DMS 273 (cell line): ENCODE measurements around the gene DYRK1B.
"Not testable (repeated sequence)": the region's sequence is repeated elsewhere in the genome, so short reads cannot be mapped to it uniquely, and the experiment has no call there.

ENCODE experiments used
- DNase-seq: peaks from one replicate; lab custom pipeline; 2025; ENCODE audit not compliant: unreplicated experiment; lab: John Stamatoyannopoulos, UW

Gene DYRK1B

DNA sequence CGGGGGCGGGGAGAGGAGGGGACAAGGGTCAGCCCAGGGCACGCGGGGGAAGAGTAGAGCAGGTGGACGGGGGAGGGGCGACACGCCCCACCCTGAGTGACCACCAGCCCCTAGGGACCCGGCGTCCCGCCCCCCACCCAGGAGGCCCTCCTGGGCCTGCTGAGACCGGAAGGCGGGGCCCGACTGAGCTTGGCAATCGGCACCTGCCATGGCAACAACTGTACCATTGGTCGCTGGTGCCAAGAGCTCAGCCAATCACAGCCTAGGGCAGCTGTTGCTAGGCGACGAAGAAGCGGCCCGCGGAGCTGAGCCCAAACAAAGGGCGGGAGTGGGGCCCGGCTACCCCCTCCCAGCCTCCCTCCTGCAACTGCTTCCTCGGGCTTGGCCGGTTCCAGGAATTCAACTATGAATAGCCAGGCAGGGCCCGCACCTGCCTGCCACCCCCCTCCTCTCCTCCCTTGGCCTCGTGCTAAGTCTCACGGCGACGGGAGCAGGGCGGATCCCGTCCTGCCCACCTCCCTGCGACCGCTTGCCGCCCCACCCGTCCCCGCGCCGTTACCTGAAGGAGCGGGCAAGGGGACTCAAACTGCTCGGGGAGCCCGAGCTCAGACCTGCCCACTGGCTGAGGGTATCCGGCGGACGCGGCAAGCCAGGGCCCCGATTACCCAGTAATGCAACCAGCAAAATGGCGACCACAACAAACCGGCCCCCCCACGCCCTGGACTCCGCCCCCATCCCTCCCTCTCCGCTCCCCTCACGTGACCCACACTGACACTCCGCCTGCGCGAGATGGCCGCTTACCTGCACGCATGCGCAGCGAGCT lies at the start of gene DYRK1B:
TSS of gene DYRK1B (minus strand) at position 699 of the 823 bp plus-strand sequence. CDS start 2,295 bp downstream, outside the sequence.
- DNase-seq = peak; percentile 99

GRCh38 chr19:39882645-39883044 lies 48.7 kb upstream of the DYRK1B start:
- not testable (repeated sequence) for DNase-seq

GRCh38 chr19:39881495-39882110 lies 47.6 kb upstream of the DYRK1B start:
- DNase-seq = peak; percentile 72

DNA sequence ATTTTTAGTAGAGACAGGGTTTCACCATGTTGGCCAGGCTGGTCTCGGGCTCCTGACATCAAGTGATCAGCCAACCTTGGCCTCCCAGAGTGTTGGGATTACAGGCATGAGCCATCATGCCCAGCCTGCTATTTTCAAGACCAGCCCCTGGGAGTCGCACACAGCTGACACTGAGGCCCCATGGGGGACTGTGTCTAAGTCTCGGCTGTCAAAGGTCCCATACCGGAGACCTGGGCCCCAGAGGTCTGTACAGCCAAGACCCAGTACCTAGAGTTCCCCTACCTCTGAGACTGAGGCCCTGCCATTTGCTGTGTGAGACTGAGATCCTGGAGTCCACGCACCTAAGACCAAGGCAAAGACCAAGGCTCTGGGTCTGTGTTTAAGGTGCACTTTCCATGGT lies 46.3 kb upstream of the DYRK1B start:
- not testable (repeated sequence) for DNase-seq

DNA sequence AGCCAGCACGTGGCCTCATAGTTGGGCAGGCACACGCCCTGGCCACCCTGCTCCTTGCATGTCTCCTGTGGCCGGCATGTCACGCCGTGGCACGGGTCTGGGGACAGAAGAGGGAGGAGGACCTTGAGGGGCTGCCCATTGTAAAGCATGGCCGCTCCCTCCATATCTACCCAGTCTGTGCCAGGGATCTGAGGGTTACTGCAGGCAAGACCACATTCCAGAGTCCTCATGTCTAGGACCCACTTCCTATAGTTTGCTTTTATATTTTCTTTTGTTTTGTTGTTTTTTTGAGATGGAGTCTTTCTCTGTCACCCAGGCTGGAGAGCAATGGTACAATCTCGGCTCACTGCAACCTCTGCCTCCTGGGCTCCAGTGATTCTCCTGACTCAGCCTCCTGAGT lies 45.8 kb upstream of the DYRK1B start:
- DNase-seq = not testable (repeated sequence)

DNA sequence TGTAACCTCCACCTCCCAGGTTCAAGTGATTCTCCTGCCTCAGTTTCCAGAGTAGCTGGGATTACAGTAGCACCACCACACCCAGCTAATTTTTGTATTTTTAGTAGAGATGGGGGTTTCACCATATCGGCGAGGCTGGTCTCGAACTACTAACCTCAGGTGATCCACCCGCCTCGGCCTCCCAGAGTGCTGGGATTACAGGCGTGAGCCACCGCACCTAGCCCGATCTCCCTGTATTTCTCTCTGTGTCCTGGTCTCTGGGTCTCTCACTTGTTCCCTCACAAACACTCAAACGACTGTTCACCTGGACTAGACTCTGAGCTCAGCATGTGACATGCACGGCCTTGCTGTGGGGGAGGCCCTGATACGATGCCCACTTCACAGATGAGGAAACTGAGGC lies 44.9 kb upstream of the DYRK1B start:
- not testable (repeated sequence) for DNase-seq

DNA sequence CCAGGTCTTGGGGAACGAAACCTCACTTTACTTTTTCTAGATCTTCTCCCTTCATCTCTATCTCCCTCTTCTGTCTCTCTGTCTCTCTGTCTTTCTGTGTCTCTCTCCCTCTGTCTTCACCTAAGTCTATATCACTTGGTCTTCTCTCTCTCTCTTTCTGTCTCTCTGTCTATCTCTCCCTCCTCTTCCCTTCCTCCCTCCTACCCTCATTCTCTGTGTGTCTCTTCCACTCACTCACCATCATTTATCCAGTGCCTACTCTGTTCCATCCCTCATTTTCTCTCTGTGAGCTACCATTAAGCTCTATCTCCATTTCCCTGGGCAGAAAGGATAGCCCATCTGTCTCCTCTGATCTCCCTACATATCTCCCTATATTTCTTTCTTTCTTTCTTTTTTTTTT lies 44.4 kb upstream of the DYRK1B start:
- DNase-seq = no peak

- not testable (repeated sequence) for DNase-seq
These were observed 44.0 kb upstream of the DYRK1B start for GRCh38 chr19:39877982-39878381.

GRCh38 chr19:39877488-39877887 lies 43.5 kb upstream of the DYRK1B start:
- DNase-seq = peak; percentile 27

- DNase-seq = not testable (repeated sequence)
These were observed 42.5 kb upstream of the DYRK1B start for GRCh38 chr19:39876486-39876885.

- not testable (repeated sequence) for DNase-seq
These were observed 41.5 kb upstream of the DYRK1B start for GRCh38 chr19:39875401-39875864.

DNA sequence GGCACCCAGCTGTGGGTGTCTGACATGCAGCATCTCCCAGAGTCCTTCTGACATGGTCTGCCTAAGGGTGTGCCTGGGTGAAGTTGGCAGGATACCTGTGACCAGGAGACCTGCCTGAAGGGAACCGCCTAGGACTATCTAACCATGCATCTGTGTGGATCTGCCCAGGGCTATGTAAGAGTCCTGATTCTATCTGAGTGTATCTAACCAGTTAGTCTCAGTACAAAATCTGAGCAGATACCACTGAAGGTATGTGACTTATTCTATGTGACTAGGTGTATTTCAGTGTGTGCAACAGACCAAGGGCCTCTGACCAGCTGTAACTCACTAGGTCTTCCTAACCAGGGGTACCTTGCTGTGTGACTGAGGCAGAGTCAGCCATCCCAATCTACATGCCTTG lies 40.4 kb upstream of the DYRK1B start:
- no peak for DNase-seq

- no peak for DNase-seq
These were observed 39.4 kb upstream of the DYRK1B start for GRCh38 chr19:39873385-39873784.

GRCh38 chr19:39871886-39872866 lies 38.2 kb upstream of the DYRK1B start:
- DNase-seq = no peak

GRCh38 chr19:39871362-39871761 lies 37.4 kb upstream of the DYRK1B start:
- no peak for DNase-seq

DNA sequence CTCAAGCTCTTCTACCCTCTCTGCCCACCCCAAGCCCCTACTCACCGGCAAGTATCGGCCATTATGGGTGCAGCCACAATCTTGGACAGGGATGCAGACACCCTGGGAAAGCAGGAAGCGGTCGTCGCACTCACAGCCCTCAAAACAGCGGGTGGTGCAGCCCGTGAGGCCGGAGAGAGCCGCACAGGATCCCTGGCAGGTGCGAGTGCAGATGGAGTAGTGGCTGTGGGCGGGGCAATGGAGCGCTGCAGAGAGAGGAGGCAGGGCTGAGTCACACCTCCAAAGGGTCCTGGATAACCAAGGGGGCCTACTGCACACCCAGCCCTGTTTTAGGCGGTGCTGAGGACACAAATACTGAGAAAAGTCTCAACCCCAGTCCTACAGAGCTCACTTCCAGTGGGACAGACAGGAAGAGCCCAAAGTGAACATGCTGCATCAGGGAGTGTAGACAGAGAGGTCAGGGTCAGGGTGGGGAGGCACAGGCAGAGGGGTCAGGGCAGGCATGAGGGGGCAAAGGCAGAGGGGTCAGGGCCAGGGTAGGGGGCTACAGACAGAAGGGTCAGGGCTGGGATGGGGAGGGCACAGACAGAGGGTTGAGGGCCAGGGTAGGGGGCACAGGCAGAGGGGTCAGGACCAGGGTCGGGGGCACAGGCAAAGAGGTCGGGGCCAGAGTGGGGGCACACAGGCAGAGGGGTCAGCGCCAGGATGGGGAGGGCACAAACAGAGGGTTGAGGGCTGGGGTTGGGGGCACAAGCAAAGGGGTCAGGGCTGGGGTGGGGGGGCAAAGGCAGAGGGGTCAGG lies 36.4 kb upstream of the DYRK1B start:
- DNase-seq = peak; percentile 71

- DNase-seq = no peak
These were observed 34.0 kb upstream of the DYRK1B start for GRCh38 chr19:39867952-39868351.

- DNase-seq = no peak
These were observed 33.2 kb upstream of the DYRK1B start for GRCh38 chr19:39867133-39867532.

- DNase-seq = no peak
These were observed 32.0 kb upstream of the DYRK1B start for GRCh38 chr19:39865953-39866352.

- no peak for DNase-seq
These were observed 31.2 kb upstream of the DYRK1B start for GRCh38 chr19:39865186-39865585.
